Esophagus (tissue), 2 donors: ENCODE data around the gene PDE3A. TPM values are rescaled to one million over a fixed set of nuclear protein-coding genes. Genes with fewer than 3 reads are reported as not detected.

ENCODE experiments used
- H3K27ac ChIP-seq, 2 donors: one replicate each; pipeline ENCODE4 v1.5.1; 2013; ENCODE audit warnings: low read depth in 2 of 2, mild to moderate bottlenecking in 2 of 2, inconsistent platforms in 1 of 2, low read length in 1 of 2, moderate library complexity in 1 of 2
- H3K27me3 ChIP-seq, 2 donors: one replicate each; pipeline ENCODE4 v1.6.1; 2013; ENCODE audit warnings: low read length in 2 of 2, control low read depth in 1 of 2, mild to moderate bottlenecking in 1 of 2; ENCODE audit not compliant: insufficient read depth in 2 of 2, control insufficient read depth in 1 of 2
- H3K36me3 ChIP-seq, 2 donors: one replicate each; pipeline ENCODE4 v1.6.1; 2013; ENCODE audit warnings: low read length in 1 of 2; ENCODE audit not compliant: control insufficient read depth in 2 of 2, insufficient read depth in 2 of 2
- H3K4me1 ChIP-seq, 2 donors: one replicate each; pipeline ENCODE4 v1.6.1; 2013; ENCODE audit warnings: low read length in 1 of 2; ENCODE audit not compliant: control insufficient read depth in 2 of 2, insufficient read depth in 2 of 2
- H3K4me3 ChIP-seq, 2 donors: one replicate each; pipeline ENCODE4 v1.5.1; 2013; ENCODE audit warnings: low read length in 2 of 2, mild to moderate bottlenecking in 2 of 2, low read depth in 1 of 2, moderate library complexity in 1 of 2
- H3K9me3 ChIP-seq, 2 donors: one replicate each; pipeline ENCODE4 v1.6.1; 2013; ENCODE audit warnings: mild to moderate bottlenecking in 2 of 2, low read depth in 1 of 2, low read length in 1 of 2, moderate library complexity in 1 of 2; ENCODE audit not compliant: control insufficient read depth in 2 of 2, insufficient read depth in 1 of 2
- WGBS, 2 donors: extraction: QIAGEN DNeasy Blood & Tissue Kit; methylation state at CpG; one replicate each; pipeline ENCODE4 v1.1.7; 2013; 5-methylcytosine and 5-hydroxymethylcytosine counted together
- polyA plus RNA-seq, 2 donors: library from polyadenylated mRNA; stranded (reverse); fragments of 200-250 nt; gene quantifications; one replicate each; pipeline ENCODE4 v1.2.3, GENCODE V29; 2013
- donor health status: healthy with polysubstance abuse.
- donor health status: Bipolar disorder and iron deficiency.

PDE3A gene
- polyA plus RNA-seq, 2 donors, result 0.53 to 1.0 TPM

- no peaks in the 10 kb centered on the region for H3K36me3 ChIP-seq
- H3K27me3 ChIP-seq, result no peaks in the 10 kb centered on the region
- no peak overlapping the region for H3K27ac ChIP-seq
- no peaks in the 10 kb centered on the region for H3K4me1 ChIP-seq
- no peaks in the 10 kb centered on the region for H3K9me3 ChIP-seq
- H3K4me3 ChIP-seq, result no peak overlapping the region
- 74 to 77% methylated on average over 3 of the region's 3 CpGs for WGBS, 2 donors
Measured at GRCh38 chr12:20411345-20411744, 43.0 kb downstream of the PDE3A start.

DNA sequence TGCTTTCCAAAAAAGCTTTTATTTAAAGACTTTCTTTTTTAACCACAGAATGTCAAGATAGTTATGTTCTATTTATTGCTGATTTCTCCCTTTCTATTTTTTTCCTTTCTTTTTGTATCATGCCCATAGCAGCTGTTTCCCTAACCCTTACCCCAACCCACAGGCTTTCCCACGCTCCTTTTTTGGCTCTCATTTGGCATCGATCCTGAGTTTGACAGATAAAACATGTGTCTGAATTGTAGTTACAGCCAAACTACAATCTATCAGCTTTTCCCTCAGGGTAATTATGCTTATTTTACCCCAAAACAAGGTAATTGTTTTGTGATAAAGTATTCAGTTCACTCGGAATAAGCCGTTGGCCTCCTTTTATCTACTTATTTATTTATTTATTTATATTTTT, 46.7 kb downstream of the PDE3A start:
- no peaks in the 10 kb centered on the region for H3K27me3 ChIP-seq
- no peak overlapping the region for H3K4me3 ChIP-seq
- H3K36me3 ChIP-seq, result no peaks in the 10 kb centered on the region
- no peak overlapping the region for H3K27ac ChIP-seq
- WGBS, 2 donors, result 18 to 23% methylated on average over 4 of the region's 4 CpGs
- no peaks in the 10 kb centered on the region for H3K9me3 ChIP-seq
- H3K4me1 ChIP-seq, result no peaks in the 10 kb centered on the region

DNA sequence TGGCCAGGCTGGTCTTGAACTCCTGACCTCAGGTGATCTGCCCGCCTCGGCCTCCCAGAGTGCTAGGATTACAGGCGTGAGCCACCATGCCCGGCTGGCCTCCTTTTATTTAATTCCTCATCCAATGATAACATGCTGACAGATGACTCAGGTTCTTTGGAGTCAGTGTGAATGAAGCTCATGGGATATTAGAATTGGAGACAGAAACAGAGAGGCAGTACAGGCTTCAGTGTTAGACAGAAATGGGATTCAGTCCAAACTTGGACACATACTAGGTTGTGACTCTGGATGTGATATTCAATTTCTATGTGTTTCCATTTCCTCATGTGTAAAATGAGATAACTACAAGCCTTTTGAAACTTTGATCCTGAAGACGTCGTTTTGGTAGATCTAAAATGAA, 47.3 kb downstream of the PDE3A start:
- H3K27ac ChIP-seq, result no peak overlapping the region
- H3K9me3 ChIP-seq, result no peaks in the 10 kb centered on the region
- no peak overlapping the region for H3K4me3 ChIP-seq
- H3K27me3 ChIP-seq, result no peaks in the 10 kb centered on the region
- H3K4me1 ChIP-seq, result no peaks in the 10 kb centered on the region
- H3K36me3 ChIP-seq, result no peaks in the 10 kb centered on the region
- WGBS, 2 donors, result 72 to 76% methylated on average over 6 of the region's 6 CpGs

DNA sequence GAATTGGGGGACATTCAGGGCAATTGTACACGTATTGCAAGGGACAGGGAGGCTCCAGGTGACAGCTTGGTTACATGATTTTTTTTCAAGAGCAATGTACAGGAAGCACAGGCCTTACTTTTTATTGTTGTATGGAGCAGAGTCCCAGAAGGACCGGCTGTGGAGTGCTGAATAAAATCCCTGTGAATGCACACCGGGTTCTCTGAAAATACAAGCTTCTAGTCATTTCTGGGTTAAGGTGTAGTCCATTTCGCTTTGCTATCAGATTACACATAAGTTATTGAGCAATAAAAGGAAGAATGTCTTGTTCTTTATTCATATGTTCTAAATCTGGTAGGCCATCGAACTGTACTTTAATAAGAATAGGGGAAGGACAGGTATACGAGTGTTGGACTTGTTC, 52.2 kb downstream of the PDE3A start:
- H3K4me3 ChIP-seq, result no peak overlapping the region
- no peaks in the 10 kb centered on the region for H3K36me3 ChIP-seq
- no peaks in the 10 kb centered on the region for H3K9me3 ChIP-seq
- H3K4me1 ChIP-seq, result no peaks in the 10 kb centered on the region
- WGBS, 2 donors, result 76 to 83% methylated on average over 6 of the region's 6 CpGs
- no peaks in the 10 kb centered on the region for H3K27me3 ChIP-seq
- no peak overlapping the region for H3K27ac ChIP-seq

DNA sequence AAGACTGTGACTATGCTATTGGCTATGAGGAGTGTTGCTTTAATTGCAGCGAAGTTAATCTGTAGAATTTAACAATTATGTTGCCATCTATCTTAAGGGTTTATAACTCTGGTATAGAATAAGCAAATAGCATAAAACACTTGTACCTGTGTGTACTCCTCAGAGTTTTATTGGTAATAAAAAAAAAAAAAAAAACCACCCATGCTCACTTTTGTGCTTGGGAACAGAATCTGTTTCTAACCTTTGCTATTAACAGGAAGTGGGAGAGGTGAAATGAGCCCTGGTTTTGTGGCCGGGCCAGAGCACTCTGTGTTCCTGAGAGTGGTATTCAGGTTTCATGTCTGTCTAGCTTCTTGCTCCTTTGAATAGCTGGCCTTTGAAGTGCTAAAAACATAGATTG, 53.1 kb downstream of the PDE3A start:
- no peaks in the 10 kb centered on the region for H3K36me3 ChIP-seq
- H3K27ac ChIP-seq, result no peak overlapping the region
- no peak overlapping the region for H3K4me3 ChIP-seq
- H3K27me3 ChIP-seq, result no peaks in the 10 kb centered on the region
- WGBS, 2 donors, result 71 to 84% methylated on average over 2 of the region's 2 CpGs
- H3K4me1 ChIP-seq, result no peaks in the 10 kb centered on the region
- H3K9me3 ChIP-seq, result no peaks in the 10 kb centered on the region

DNA sequence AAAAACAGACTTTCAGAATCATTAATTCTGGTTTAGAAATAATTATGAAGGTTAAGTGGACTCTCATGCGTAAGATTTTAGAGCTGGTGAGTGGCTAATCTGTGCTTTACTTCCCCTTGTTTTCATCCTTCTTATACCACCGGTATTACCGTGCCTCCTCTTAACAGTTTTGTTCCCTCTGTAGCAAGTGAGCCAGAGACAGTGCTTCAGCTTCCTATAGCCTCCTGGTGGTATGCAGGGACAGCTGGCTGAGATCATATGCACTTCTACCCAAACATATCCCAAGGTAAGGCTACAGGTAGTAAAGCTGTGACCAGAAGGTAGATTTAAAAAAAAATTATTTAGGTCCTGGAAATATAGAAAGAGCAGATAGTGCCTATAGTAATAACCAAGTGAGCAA, 55.2 kb downstream of the PDE3A start:
- no peaks in the 10 kb centered on the region for H3K27me3 ChIP-seq
- no peaks in the 10 kb centered on the region for H3K36me3 ChIP-seq
- H3K27ac ChIP-seq, result no peak overlapping the region
- 46 to 58% methylated on average over 3 of the region's 3 CpGs for WGBS, 2 donors
- H3K4me3 ChIP-seq, result no peak overlapping the region
- H3K4me1 ChIP-seq, result no peaks in the 10 kb centered on the region
- no peaks in the 10 kb centered on the region for H3K9me3 ChIP-seq

- H3K36me3 ChIP-seq, result no peaks in the 10 kb centered on the region
- WGBS, 2 donors, result 76 to 78% methylated on average over 4 of the region's 4 CpGs
- H3K27ac ChIP-seq, result no peak overlapping the region
- no peaks in the 10 kb centered on the region for H3K27me3 ChIP-seq
- H3K4me3 ChIP-seq, result no peak overlapping the region
- no peaks in the 10 kb centered on the region for H3K4me1 ChIP-seq
- no peaks in the 10 kb centered on the region for H3K9me3 ChIP-seq
Measured at GRCh38 chr12:20424841-20425240, 56.5 kb downstream of the PDE3A start.

DNA sequence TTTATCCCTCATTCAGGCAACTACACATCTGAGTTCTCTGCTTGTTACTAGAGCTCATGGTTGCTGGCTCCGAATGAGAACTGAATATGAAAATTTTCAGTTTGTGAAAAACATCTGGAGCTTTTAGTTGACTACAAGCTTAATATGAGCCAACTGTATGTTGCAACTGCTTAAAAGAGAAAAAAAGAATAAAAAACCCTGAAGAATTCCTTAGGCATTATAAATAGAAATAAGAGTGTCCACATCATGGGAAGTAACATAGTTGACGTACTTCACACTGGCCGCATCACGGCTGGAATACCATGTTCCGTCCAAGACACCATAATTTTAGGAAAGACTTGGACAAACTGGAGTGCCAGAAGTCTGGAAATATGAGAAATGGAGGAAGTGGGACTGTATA, 57.9 kb downstream of the PDE3A start:
- no peak overlapping the region for H3K4me3 ChIP-seq
- no peaks in the 10 kb centered on the region for H3K36me3 ChIP-seq
- H3K9me3 ChIP-seq, result no peaks in the 10 kb centered on the region
- 71 to 74% methylated on average over 5 of the region's 5 CpGs for WGBS, 2 donors
- no peaks in the 10 kb centered on the region for H3K4me1 ChIP-seq
- no peaks in the 10 kb centered on the region for H3K27me3 ChIP-seq
- H3K27ac ChIP-seq, result no peak overlapping the region

DNA sequence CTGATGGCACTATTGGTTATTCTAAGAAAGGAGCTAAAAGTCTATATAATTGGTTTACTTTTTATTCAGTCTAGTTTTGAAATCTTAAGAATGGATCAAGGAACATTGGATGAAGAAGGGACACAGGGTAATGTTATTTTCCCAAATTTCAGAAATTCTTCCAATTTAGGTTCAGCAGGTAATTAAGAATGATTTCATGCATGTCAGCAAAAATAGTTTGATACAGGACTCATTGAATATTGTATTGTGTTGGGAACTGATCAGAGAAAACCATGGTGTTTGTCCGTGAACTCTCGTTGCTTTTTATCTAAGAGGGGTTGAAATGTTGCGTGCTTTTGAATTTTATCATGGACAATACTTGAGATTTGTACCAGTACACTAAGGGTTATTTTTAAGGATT, 58.6 kb downstream of the PDE3A start:
- H3K4me1 ChIP-seq, result no peaks in the 10 kb centered on the region
- no peak overlapping the region for H3K4me3 ChIP-seq
- no peaks in the 10 kb centered on the region for H3K36me3 ChIP-seq
- H3K27ac ChIP-seq, result no peak overlapping the region
- no peaks in the 10 kb centered on the region for H3K9me3 ChIP-seq
- 79 to 94% methylated on average over 3 of the region's 3 CpGs for WGBS, 2 donors
- H3K27me3 ChIP-seq, result no peaks in the 10 kb centered on the region

GRCh38 chr12:20429852-20430251, 61.5 kb downstream of the PDE3A start:
- Histone ChIP-seq H3K27me3 (no peaks in the 10 kb centered on the region), H3K4me3 (no peak overlapping the region), H3K27ac (no peak overlapping the region), H3K4me1 (no peaks in the 10 kb centered on the region), H3K36me3 (no peaks in the 10 kb centered on the region), H3K9me3 (no peaks in the 10 kb centered on the region)
- 61 to 71% methylated on average over 2 of the region's 2 CpGs for WGBS, 2 donors
